ENCODE data around the gene CHRNA10.
"Not testable (repeated sequence)": the region's sequence is repeated elsewhere in the genome, so short reads cannot be mapped to it uniquely, and the experiment has no call there.

GRCh38 chr11:3643102-3643546, 28.1 kb downstream of the CHRNA10 start:
- not testable (repeated sequence) for TF ChIP-seq CTCF (IDR thresholded peaks at IDR 0.05; ENCODE audit: low read depth, low read length, poor library complexity, severe bottlenecking); EZH2phosphoT487 (IDR thresholded peaks at IDR 0.05; ENCODE audit: borderline replicate concordance, low read length)
